Naive thymus-derived CD4-positive, alpha-beta T cell (primary cell): ENCODE results near the gene DUSP2. TPM values are rescaled to one million over a fixed set of nuclear protein-coding genes. Genes with fewer than 3 reads are reported as not detected.

Source experiments
- ATAC-seq: fragments of 150-1000 bp; cut with Tn5 transposase; 2 replicates; pipeline ENCODE4 v1.10.0; 2021; ENCODE audit warnings: mild to moderate bottlenecking, moderate library complexity
- CTCF ChIA-PET: fragments of 350-600 bp; sonication (Branson Sonifier 250); formaldehyde crosslinking; loops from one replicate; lab custom pipeline; 2021; ENCODE audit warnings: antibody characterized with exemption; lab: Charles Lee
- POLR2A ChIA-PET: fragments of 350-600 bp; sonication (Branson Sonifier 250); formaldehyde crosslinking; loops from one replicate; lab custom pipeline; 2021; ENCODE audit warnings: antibody characterized with exemption, inconsistent platforms; lab: Charles Lee
- DNase-seq, 9 donors: peaks; one replicate each; pipeline versions ENCODE4 v3.0.0 to v3.0.0-alpha.2; 2020 to 2022; ENCODE audit warnings: mixed read lengths in 1 of 9
- H3K27ac ChIP-seq: one replicate; pipeline ENCODE4 v1.7.0; 2013; ENCODE audit warnings: mild to moderate bottlenecking, low read depth, low read length, moderate library complexity
- H3K27me3 ChIP-seq, 2 donors: one replicate each; pipeline ENCODE4 v1.7.0; 2013; ENCODE audit warnings: low read length in 2 of 2, mild to moderate bottlenecking in 2 of 2, moderate library complexity in 2 of 2; ENCODE audit not compliant: control insufficient read depth in 2 of 2, insufficient read depth in 2 of 2
- H3K36me3 ChIP-seq, 3 experiments: 1 replicate in 2 of 3; 2 replicates in 1 of 3; pipeline ENCODE4 v1.7.0; 2013; ENCODE audit warnings: low read length in 3 of 3, mild to moderate bottlenecking in 3 of 3, moderate library complexity in 1 of 3; ENCODE audit not compliant: insufficient read depth in 3 of 3, control insufficient read depth in 2 of 3
- H3K4me1 ChIP-seq, 2 donors: one replicate each; pipeline ENCODE4 v1.7.0; 2013; ENCODE audit warnings: low read length in 2 of 2, mild to moderate bottlenecking in 2 of 2, moderate library complexity in 1 of 2; ENCODE audit not compliant: control insufficient read depth in 2 of 2, insufficient read depth in 2 of 2
- H3K4me3 ChIP-seq: 2 replicates; pipeline ENCODE4 v1.7.0; 2013; ENCODE audit warnings: mild to moderate bottlenecking, low read length
- H3K9me3 ChIP-seq, 3 experiments: 1 replicate in 2 of 3; 2 replicates in 1 of 3; pipeline ENCODE4 v1.7.0; 2013; ENCODE audit warnings: low read length in 3 of 3; ENCODE audit not compliant: control insufficient read depth in 2 of 3
- H3K27ac Mint-ChIP-seq, 9 donors: one replicate each; pipeline ENCODE4 v1.8.0; 2020 to 2022; ENCODE audit warnings: mixed read lengths in 9 of 9, mild to moderate bottlenecking in 8 of 9, moderate library complexity in 5 of 9, inconsistent platforms in 2 of 9
- H3K27me3 Mint-ChIP-seq, 5 donors: one replicate each; pipeline ENCODE4 v1.8.0; 2021 to 2022; ENCODE audit warnings: mixed read lengths in 5 of 5, mild to moderate bottlenecking in 1 of 5
- H3K36me3 Mint-ChIP-seq, 5 donors: one replicate each; pipeline ENCODE4 v1.8.0; 2020 to 2022; ENCODE audit warnings: mixed read lengths in 5 of 5, mild to moderate bottlenecking in 3 of 5, inconsistent platforms in 1 of 5
- H3K4me1 Mint-ChIP-seq, 7 donors: one replicate each; pipeline ENCODE4 v1.8.0; 2020 to 2022; ENCODE audit warnings: mixed read lengths in 7 of 7, mild to moderate bottlenecking in 3 of 7, inconsistent platforms in 1 of 7
- H3K4me3 Mint-ChIP-seq, 10 donors: one replicate each; pipeline ENCODE4 v1.8.0; 2020 to 2022; ENCODE audit warnings: mild to moderate bottlenecking in 10 of 10, mixed read lengths in 10 of 10, moderate library complexity in 6 of 10, inconsistent platforms in 2 of 10
- H3K9me3 Mint-ChIP-seq, 11 donors: one replicate each; pipeline ENCODE4 v1.8.0; 2020 to 2022; ENCODE audit warnings: mixed read lengths in 11 of 11, mild to moderate bottlenecking in 4 of 11, inconsistent platforms in 1 of 11, moderate library complexity in 1 of 11
- intact Hi-C, 2 donors: fragments of 100-400 bp; cut with micrococcal nuclease; formaldehyde crosslinking; loops; one replicate each; pipeline ENCODE4 v1.15.1; 2023
- polyA plus RNA-seq, 2 donors: library from polyadenylated mRNA; unstranded; fragments of 300-500 nt; fragmentation: Illumina TruSeq; gene quantifications; one replicate each; pipeline ENCODE4 v1.2.3, GENCODE V29; 2021
- total RNA-seq, 6 experiments: library from RNA in 5 of 6; stranded (reverse) in 5 of 6; gene quantifications; 1 replicate in 5 of 6; 2 replicates in 1 of 6; pipeline ENCODE4 v1.2.3 and lab custom pipeline; 2021 to 2026

The DUSP2 gene
- total and polyA plus RNA-seq, 7 experiments from 2014 or later, result 21.0 to 255 (median 25.6) TPM

DNA sequence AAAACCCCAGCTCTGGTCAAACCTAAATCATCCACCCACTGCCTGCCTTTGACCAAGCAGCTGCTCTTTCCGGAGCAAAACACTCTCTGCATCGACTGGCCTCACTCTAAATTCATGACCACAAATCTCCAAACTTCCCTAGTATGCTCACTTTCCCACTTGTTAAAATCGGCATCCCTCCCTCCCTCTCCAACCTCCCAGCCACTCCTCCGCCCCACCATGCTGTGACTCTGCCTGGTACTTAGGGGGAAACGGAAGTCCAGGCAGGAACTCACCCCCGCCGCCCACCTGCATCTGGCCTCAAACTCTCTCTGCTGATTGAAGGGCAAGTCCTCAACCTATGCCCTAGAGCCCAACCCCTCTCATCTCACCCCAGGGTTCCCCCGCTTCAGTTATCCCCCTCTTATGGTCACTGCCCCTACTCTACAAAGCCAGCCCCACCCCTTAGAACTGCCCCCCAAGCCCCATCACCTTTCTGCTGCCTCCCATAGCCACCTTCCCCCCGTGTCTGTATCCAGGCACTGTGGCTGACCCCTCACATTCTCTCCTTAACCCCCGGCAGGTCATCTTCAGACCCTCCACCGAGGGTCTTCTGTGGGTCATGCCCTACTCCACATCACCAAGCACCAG, 25.0 kb downstream of the DUSP2 start:
- Histone ChIP-seq H3K4me1 (peaks cover 5 to 8% of the 10 kb centered on the region in 2 donors), H3K36me3 (peaks cover 0 to 8% (median 0%) of the 10 kb centered on the region in 3 experiments), H3K27me3 (no peaks in the 10 kb centered on the region), H3K4me3 (no peak overlapping the region), H3K9me3 (no peaks in the 10 kb centered on the region), H3K27ac (no peak overlapping the region)
- ChIA-PET CTCF (no interaction called here), POLR2A (no interaction called here)
- Mint-ChIP-seq H3K4me3 (peak overlapping the region in 1 of 10 donors; percentile 29), H3K27ac (peak overlapping the region in 2 of 9 donors; percentile 34 to 47), H3K9me3 (peaks cover 0 to 1% (median 0%) of the 10 kb centered on the region in 11 donors), H3K4me1 (peaks cover 4 to 19% (median 10%) of the 10 kb centered on the region in 7 donors), H3K36me3 (peaks cover 0 to 11% (median 6%) of the 10 kb centered on the region in 5 donors), H3K27me3 (peaks cover 30 to 49% (median 36%) of the 10 kb centered on the region in 5 donors)
- no peak for DNase-seq
- intact Hi-C loops, result loop anchor here in 1 of 2 donors (5.0 kb wide), 1 partner anchor 33 kb away; no protein-coding TSS in a partner anchor
- ATAC-seq, result no peak

DNA sequence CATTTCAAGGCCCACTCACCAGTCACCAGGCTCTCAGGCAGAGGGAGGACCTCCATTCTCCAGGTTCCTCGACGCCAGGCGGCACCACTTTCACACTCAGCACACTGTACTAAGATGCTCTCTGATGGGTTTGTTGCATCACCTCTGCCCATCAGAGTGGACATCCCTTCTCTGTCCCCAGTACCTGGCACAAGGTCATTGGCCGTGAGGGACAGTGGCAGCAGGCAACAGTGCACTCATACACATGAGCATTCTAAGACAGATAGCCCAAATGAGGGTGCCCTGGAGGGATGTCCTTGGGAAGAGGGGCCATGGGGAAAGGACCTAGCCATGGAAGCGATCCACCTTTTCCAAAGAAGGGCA, 25.9 kb downstream of the DUSP2 start:
- H3K4me1 ChIP-seq, result peaks cover 5 to 8% of the 10 kb centered on the region in 2 donors
- H3K4me3 ChIP-seq, result no peak overlapping the region
- no peaks in the 10 kb centered on the region for H3K9me3 ChIP-seq
- H3K27ac ChIP-seq, result no peak overlapping the region
- Mint-ChIP-seq H3K27ac (no peak overlapping the region), H3K27me3 (peaks cover 28 to 50% (median 32%) of the 10 kb centered on the region in 5 donors), H3K36me3 (peaks cover 0 to 3% (median 1%) of the 10 kb centered on the region in 5 donors), H3K4me3 (peak overlapping the region in 4 of 10 donors; percentile 14 to 79 (median 54)), H3K9me3 (peaks cover 0 to 1% (median 0%) of the 10 kb centered on the region in 11 donors), H3K4me1 (peaks cover 4 to 19% (median 10%) of the 10 kb centered on the region in 7 donors)
- ChIA-PET POLR2A (no interaction called here), CTCF (interaction anchor here (1.6 to 2.9 kb wide), 2 partner anchors 97 to 127 kb away, joined by 6 to 13 read pairs; no protein-coding TSS in a partner anchor)
- H3K27me3 ChIP-seq, result no peaks in the 10 kb centered on the region
- intact Hi-C loops, result no loop called here
- ATAC-seq (no peak), DNase-seq (no peak)
- peaks cover 0 to 2% (median 0%) of the 10 kb centered on the region in 3 experiments for H3K36me3 ChIP-seq

GRCh38 chr2:96118698-96119388, 26.4 kb downstream of the DUSP2 start:
- H3K9me3 Mint-ChIP-seq, result peaks cover 0 to 1% (median 0%) of the 10 kb centered on the region in 11 donors
- CTCF ChIA-PET, result interaction anchor here (0.9 to 2.9 kb wide), 4 partner anchors 94 to 126 kb away, joined by 3 to 13 read pairs (median 4); no protein-coding TSS in a partner anchor
- peaks cover 28 to 50% (median 32%) of the 10 kb centered on the region in 5 donors for H3K27me3 Mint-ChIP-seq
- Histone ChIP-seq H3K4me1 (peaks cover 5 to 8% of the 10 kb centered on the region in 2 donors), H3K9me3 (no peaks in the 10 kb centered on the region), H3K27ac (no peak overlapping the region), H3K27me3 (no peaks in the 10 kb centered on the region), H3K4me3 (no peak overlapping the region), H3K36me3 (no peaks in the 10 kb centered on the region)
- H3K36me3 Mint-ChIP-seq, result peaks cover 0 to 3% (median 0%) of the 10 kb centered on the region in 5 donors
- intact Hi-C loops, result no loop called here
- POLR2A ChIA-PET, result no interaction called here
- H3K4me3 Mint-ChIP-seq, result peak overlapping the region in 7 of 10 donors; percentile 4 to 79 (median 18)
- no peak for DNase-seq
- H3K27ac Mint-ChIP-seq, result peak overlapping the region in 1 of 9 donors; percentile 12
- ATAC-seq, result no peak
- H3K4me1 Mint-ChIP-seq, result peaks cover 4 to 19% (median 10%) of the 10 kb centered on the region in 7 donors

- Histone ChIP-seq H3K27ac (no peak overlapping the region), H3K9me3 (no peaks in the 10 kb centered on the region), H3K4me1 (peaks cover 5 to 8% of the 10 kb centered on the region in 2 donors), H3K4me3 (no peak overlapping the region), H3K27me3 (no peaks in the 10 kb centered on the region), H3K36me3 (no peaks in the 10 kb centered on the region)
- ATAC-seq (no peak), DNase-seq (no peak)
- Mint-ChIP-seq H3K9me3 (peaks cover 0 to 1% (median 0%) of the 10 kb centered on the region in 11 donors), H3K27me3 (peaks cover 28 to 50% (median 32%) of the 10 kb centered on the region in 5 donors), H3K36me3 (peaks cover 0 to 1% (median 0%) of the 10 kb centered on the region in 5 donors), H3K27ac (peak overlapping the region in 3 of 9 donors; percentile 14 to 25 (median 23)), H3K4me1 (peaks cover 4 to 19% (median 10%) of the 10 kb centered on the region in 7 donors), H3K4me3 (peak overlapping the region; percentile 28 to 79 (median 60))
- ChIA-PET POLR2A (interaction anchor here (0.8 to 1.2 kb wide), 3 partner anchors 28 to 439 kb away, joined by 3 read pairs; no protein-coding TSS in a partner anchor), CTCF (interaction anchor here (0.6 to 2.9 kb wide), 8 partner anchors 57 to 125 kb away, joined by 3 to 13 read pairs (median 4); no protein-coding TSS in a partner anchor)
- intact Hi-C loops, result loop anchor here (1.0 to 2.0 kb wide), 3 partner anchors 27 to 126 kb away; partner anchors contain the start of gene DUSP2 (in 1 of the 2)
Observed at GRCh38 chr2:96117701-96118588, 27.3 kb downstream of the DUSP2 start.

- H3K4me3 ChIP-seq, result peak overlapping the region; percentile 41
- H3K27ac Mint-ChIP-seq, result no peak overlapping the region
- H3K27ac ChIP-seq, result peak overlapping the region; percentile 55
- H3K9me3 Mint-ChIP-seq, result peaks cover 0 to 1% (median 0%) of the 10 kb centered on the region in 11 donors
- CTCF ChIA-PET, result interaction anchor here (0.5 to 2.9 kb wide), 8 partner anchors 14 to 998 kb away, joined by 3 to 13 read pairs (median 4); no protein-coding TSS in a partner anchor
- intact Hi-C loops, result loop anchor here (1.0 to 2.0 kb wide), 4 partner anchors 28 to 149 kb away; partner anchors contain the start of genes CIAO1 (in 1 of the 2) and DUSP2 (in 1 of the 2)
- peaks cover 4 to 19% (median 10%) of the 10 kb centered on the region in 7 donors for H3K4me1 Mint-ChIP-seq
- DNase-seq, result peak; percentile 36 to 83 (median 70)
- peak overlapping the region; percentile 28 to 79 (median 62) for H3K4me3 Mint-ChIP-seq
- POLR2A ChIA-PET, result interaction anchor here (0.8 to 1.2 kb wide), 3 partner anchors 29 to 124 kb away, joined by 3 to 6 read pairs (median 3); no protein-coding TSS in a partner anchor
- peaks cover 5 to 8% of the 10 kb centered on the region in 2 donors for H3K4me1 ChIP-seq
- peaks cover 0 to 1% (median 0%) of the 10 kb centered on the region in 5 donors for H3K36me3 Mint-ChIP-seq
- peaks cover 23 to 50% (median 32%) of the 10 kb centered on the region in 5 donors for H3K27me3 Mint-ChIP-seq
- no peaks in the 10 kb centered on the region for H3K27me3 ChIP-seq
- H3K9me3 ChIP-seq, result no peaks in the 10 kb centered on the region
- no peaks in the 10 kb centered on the region for H3K36me3 ChIP-seq
- peak; percentile 85 for ATAC-seq
Observed at GRCh38 chr2:96116879-96117533, 28.2 kb downstream of the DUSP2 start.
